Measurements from ENCODE around the gene PLEKHM1. TPM values are rescaled to one million over a fixed set of nuclear protein-coding genes. Genes with fewer than 3 reads are reported as not detected.
A peak's percentile ranks its signal among the peaks of the same experiment; 100 is the strongest.
"Not testable (repeated sequence)": the region's sequence is repeated elsewhere in the genome, so short reads cannot be mapped to it uniquely, and the experiment has no call there.

PLEKHM1 gene
- 56.6 TPM for total RNA-seq

- intact Hi-C loops (cut with DNase I), result not testable (repeated sequence)
- ATAC-seq (peak; percentile 96), DNase-seq (ENCODE audit: low spot score) (peak; percentile 91)
These were observed at the start of gene PLEKHM1 for GRCh38 chr17:45490615-45491433. TSS of gene PLEKHM1 (minus strand) at chr17:45490721. CDS start at chr17:45482484, 8,237 bp downstream.

GRCh38 chr17:45538168-45538567 is 47.6 kb upstream of the PLEKHM1 start:
- DNase-seq (ENCODE audit: low spot score); intact Hi-C loops (cut with DNase I): not testable (repeated sequence)

DNA sequence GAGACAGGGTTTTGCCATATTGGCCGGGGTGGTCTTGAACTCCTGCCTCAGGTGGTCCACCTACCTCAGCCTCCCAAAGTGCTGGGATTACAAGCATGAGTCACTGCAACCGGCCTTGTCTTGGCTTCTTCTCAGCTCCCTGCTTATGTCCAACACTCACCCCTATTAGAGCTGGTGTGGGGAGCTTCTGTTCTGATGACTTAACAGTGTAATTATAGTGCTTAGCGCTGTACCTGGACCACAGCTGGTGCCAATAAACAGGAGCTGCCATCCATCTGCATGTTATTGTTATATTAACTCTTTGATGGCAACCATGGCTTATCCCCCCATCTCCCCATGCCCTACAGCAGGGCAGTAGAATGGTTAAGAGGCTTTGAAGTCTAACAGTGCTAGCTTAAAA is 15.6 kb upstream of the PLEKHM1 start:
- intact Hi-C loops (cut with DNase I); DNase-seq (ENCODE audit: low spot score); ATAC-seq: not testable (repeated sequence)

More at GRCh38 chr17:45538168-45538567, 47.6 kb upstream of the PLEKHM1 start:
- ATAC-seq, result not testable (repeated sequence)

- ATAC-seq; DNase-seq (ENCODE audit: low spot score); intact Hi-C loops (cut with DNase I): not testable (repeated sequence)
These were observed 14.7 kb upstream of the PLEKHM1 start for GRCh38 chr17:45505183-45505582.

GRCh38 chr17:45501092-45501707 is 10.7 kb upstream of the PLEKHM1 start:
- intact Hi-C loops (cut with DNase I); DNase-seq (ENCODE audit: low spot score): not testable (repeated sequence)
- ATAC-seq, result peak; percentile 64

- DNase-seq (ENCODE audit: low spot score); intact Hi-C loops (cut with DNase I): not testable (repeated sequence)
These were observed 10.0 kb upstream of the PLEKHM1 start for GRCh38 chr17:45500478-45500877.

DNA sequence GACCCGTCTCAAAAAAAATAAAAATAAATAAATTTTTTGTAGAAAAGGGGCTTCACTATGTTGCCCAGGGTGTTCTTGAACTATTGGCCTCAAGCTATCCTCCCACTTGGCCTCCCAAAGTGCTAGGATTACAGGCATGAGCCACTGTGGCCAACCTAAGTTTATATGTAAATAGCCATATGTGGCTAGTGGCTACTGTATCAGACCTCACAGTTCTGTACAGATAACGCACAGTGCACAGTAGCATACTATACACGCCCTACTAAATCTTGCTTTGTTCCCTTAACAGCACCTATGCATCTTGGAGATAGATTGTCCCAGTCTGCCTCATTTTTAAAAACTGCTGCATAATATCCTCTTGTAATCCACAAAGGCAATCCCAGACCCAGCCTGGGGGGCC is 8.7 kb upstream of the PLEKHM1 start:
- intact Hi-C loops (cut with DNase I); DNase-seq (ENCODE audit: low spot score); ATAC-seq: not testable (repeated sequence)

More at GRCh38 chr17:45500478-45500877, 10.0 kb upstream of the PLEKHM1 start:
- peak; percentile 91 for ATAC-seq

DNA sequence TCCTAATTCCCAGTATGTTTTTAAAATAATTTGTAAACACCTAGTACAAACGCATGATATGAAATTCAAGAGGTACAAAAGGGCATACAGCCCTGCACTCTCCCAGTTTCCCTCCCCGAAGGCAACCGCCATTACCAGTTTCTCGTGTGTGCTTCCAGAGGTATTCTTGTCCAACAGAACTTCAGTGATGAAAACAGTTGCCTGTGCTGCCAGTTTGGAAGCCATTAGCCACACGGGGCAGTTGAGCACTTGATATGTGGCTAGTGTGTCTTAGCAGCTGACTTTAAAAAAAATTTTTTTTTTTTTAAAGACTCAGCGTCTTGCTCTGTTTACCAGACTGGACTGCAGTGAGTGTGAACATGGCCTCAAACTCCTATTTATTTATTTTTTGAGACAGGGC is 7.9 kb upstream of the PLEKHM1 start:
- ATAC-seq; intact Hi-C loops (cut with DNase I); DNase-seq (ENCODE audit: low spot score): not testable (repeated sequence)

GRCh38 chr17:45497449-45497848 is 6.9 kb upstream of the PLEKHM1 start:
- ATAC-seq; DNase-seq (ENCODE audit: low spot score); intact Hi-C loops (cut with DNase I): not testable (repeated sequence)

GRCh38 chr17:45496507-45496906 is 6.0 kb upstream of the PLEKHM1 start:
- intact Hi-C loops (cut with DNase I); DNase-seq (ENCODE audit: low spot score); ATAC-seq: not testable (repeated sequence)

DNA sequence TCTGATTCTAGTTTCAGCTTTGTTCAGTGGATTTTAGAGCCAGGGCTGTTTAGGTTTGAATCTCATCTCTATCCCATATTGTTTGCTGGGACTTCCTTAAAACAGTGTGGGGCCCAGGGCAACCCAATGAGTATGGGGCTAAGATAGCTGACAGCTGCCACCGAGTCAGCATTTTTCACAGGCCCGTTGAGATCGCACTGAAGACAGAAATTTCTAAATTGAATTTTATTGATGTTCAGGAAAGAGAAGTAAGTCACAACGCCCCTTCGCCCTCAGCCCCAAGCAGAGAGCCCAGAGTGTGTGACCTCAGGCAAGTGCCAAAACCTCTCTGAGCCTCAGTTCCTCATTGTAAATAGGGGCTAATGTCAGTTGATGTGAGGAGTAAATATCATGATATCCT is 4.0 kb upstream of the PLEKHM1 start:
- intact Hi-C loops (cut with DNase I); ATAC-seq; DNase-seq (ENCODE audit: low spot score): not testable (repeated sequence)

GRCh38 chr17:45492156-45492555 is 1.6 kb upstream of the PLEKHM1 start:
- ATAC-seq; intact Hi-C loops (cut with DNase I); DNase-seq (ENCODE audit: low spot score): not testable (repeated sequence)

GRCh38 chr17:45490198-45490597 is 323 bp downstream of the PLEKHM1 start:
- intact Hi-C loops (cut with DNase I); DNase-seq (ENCODE audit: low spot score): not testable (repeated sequence)
- peak; percentile 18 for ATAC-seq

DNA sequence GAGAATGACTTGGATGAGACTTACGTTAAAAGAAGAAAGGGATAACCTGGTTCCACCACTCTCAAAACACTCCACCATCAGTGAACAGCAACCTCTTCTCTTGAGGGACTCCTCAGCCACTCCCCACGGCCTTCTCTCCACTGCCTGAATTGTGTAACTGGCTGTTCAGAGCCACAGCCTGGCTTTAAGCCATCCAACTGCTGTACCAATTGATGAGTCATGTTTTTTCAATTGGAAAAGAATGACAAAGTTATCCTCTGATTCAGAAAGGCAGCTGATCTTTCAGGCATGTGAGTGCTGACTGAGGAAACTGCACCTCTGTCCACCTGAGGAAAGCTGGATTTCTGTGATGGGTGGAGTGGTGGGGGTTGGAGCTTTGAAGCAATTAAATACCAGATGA is 2.8 kb downstream of the PLEKHM1 start:
- ATAC-seq, result peak; percentile 82
- intact Hi-C loops (cut with DNase I), result not testable (repeated sequence)
- DNase-seq (ENCODE audit: low spot score), result peak; percentile 80

DNA sequence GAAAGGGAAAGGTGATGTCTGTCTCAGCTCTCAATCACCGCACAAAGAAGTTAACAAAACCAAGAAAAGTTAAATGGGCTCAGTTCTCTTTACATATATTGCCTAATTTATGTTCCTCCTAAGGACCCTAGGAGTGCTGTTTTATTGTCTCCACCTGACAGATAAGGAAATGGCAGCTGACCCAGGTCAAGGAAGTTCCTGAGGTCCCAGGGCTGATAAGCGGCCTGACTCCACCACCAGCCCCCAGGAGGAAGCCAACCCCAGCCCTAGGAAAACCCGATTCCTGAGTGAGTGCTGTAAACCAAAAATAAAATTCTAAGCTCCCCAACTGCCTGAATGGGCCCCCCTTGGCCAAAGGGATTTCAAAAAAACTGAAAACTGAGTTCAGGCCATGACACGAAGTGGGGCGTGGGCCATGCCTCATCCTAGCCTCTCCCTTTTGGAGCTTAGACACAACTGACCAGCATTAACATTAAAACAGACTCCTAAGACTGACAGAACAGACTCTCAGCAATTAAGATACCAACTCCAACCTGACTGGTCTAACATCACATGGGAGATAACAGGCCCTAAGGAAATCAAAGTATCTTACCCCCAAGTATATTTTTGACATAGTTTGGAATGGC is 6.8 kb downstream of the PLEKHM1 start:
- intact Hi-C loops (cut with DNase I); DNase-seq (ENCODE audit: low spot score); ATAC-seq: not testable (repeated sequence)

DNA sequence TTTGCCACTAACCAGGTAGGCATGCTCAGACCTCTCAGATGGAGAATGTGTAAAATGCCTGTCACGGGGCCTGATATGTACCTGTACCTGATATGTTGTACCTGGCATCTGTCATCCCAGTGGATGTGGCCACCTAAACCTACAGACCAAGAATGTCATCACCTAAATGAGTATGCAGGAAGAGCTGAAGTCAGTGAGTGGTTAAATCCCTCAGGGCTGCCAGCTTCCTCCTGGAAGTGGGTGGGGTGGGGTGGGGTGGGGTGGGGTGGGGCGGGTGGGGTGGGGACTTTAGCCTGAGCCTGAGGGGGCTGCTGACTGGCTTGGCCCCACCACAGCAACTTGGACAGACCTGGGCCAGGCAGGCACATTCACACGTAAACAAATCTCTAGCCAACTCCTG is 7.3 kb downstream of the PLEKHM1 start:
- ATAC-seq; intact Hi-C loops (cut with DNase I); DNase-seq (ENCODE audit: low spot score): not testable (repeated sequence)

DNA sequence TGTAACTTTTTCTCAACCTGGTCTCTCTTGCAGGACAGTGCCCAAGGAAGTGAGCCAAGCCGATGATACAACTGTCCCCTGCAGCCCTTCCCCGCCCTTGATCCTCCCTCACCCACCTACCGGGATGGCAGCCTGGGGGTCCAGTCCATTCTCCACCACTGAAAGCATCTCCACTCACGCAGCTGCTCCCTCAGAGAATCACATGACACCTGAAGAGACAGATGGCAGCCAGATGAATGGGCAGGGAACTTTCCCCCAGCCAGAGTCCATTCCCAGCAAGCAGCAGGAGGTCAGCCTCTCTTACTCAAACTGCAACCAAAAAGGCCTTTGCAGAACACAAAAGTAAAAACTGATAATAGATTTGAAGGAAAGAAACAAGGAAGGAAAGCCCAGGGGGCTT is 8.2 kb downstream of the PLEKHM1 start:
- DNase-seq (ENCODE audit: low spot score); ATAC-seq; intact Hi-C loops (cut with DNase I): not testable (repeated sequence)

DNA sequence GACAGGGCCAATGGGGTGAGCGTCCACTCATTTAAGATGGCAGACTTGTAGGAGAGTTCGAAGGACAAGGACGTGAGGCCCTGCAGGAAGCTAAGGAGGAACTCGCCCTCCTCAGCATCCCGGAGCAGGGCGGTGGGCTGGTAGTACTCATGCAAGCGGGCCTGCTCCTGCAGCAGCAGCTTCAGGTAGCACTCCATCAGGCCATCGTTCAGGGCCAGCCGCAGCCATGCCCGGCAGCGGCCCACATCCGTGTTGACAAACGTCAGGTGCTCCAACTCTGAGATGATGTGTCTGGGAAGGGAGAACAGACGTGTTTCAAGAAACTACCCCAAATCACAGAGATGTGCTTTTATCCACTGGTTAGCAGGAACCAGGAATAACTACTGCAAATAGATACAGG is 15.1 kb downstream of the PLEKHM1 start:
- ATAC-seq; DNase-seq (ENCODE audit: low spot score); intact Hi-C loops (cut with DNase I): not testable (repeated sequence)

DNA sequence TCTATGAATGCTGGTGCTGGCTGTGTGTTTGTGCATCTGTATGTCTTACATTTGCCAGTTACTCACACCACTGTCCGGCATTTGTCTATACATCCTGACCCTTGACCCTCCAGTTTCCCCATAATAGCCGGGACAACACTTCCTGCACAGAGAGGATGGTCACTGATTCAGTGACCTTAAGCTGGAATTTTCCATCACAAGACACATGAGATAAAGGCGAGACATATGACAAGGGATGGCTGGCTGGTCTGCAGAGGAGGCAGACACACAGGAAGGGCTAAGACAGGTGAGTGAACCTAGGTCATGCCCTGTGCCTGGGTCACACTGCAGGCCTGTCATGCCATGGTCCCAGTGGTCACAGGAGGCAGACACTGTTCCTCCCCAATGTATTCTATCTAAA is 18.3 kb downstream of the PLEKHM1 start:
- DNase-seq (ENCODE audit: low spot score); intact Hi-C loops (cut with DNase I); ATAC-seq: not testable (repeated sequence)

All from sciatic nerve (tissue), 2 donors.